ENCODE measurements around the gene ROR2.

Gene ROR2

GRCh38 chr9:91771864-91772263 lies 178.2 kb downstream of the ROR2 start:
- Histone ChIP-seq H3K9ac (no peak overlapping the region), H3K4me2 (no peak overlapping the region), H4K20me1 (no peaks in the 10 kb centered on the region), H3K27me3 (no peaks in the 10 kb centered on the region), H3K9me3 (no peaks in the 10 kb centered on the region), H3K4me3 (no peak overlapping the region), H3K4me1 (no peaks in the 10 kb centered on the region), H3K27ac (no peak overlapping the region), H3K36me3 (no peaks in the 10 kb centered on the region)
- TF ChIP-seq Cebpa-rat (IDR thresholded peaks at IDR 0.05): no peak

GRCh38 chr9:91771027-91771426 lies 179.0 kb downstream of the ROR2 start:
- Histone ChIP-seq H3K9ac (no peak overlapping the region), H3K9me3 (no peaks in the 10 kb centered on the region), H3K4me3 (no peak overlapping the region), H3K4me2 (no peak overlapping the region), H3K27me3 (no peaks in the 10 kb centered on the region), H3K27ac (no peak overlapping the region), H3K4me1 (no peaks in the 10 kb centered on the region), H4K20me1 (no peaks in the 10 kb centered on the region), H3K36me3 (no peaks in the 10 kb centered on the region)
- TF ChIP-seq Cebpa-rat (IDR thresholded peaks at IDR 0.05): no peak

GRCh38 chr9:91770229-91770628 lies 179.8 kb downstream of the ROR2 start:
- H3K27me3 ChIP-seq: no peaks in the 10 kb centered on the region
- TF ChIP-seq Cebpa-rat (IDR thresholded peaks at IDR 0.05): no peak
- H3K9me3 ChIP-seq: peaks cover 5% of the 10 kb centered on the region
- H3K4me1 ChIP-seq: no peaks in the 10 kb centered on the region
- no peaks in the 10 kb centered on the region for H4K20me1 ChIP-seq
- no peak overlapping the region for H3K4me2 ChIP-seq
- no peak overlapping the region for H3K4me3 ChIP-seq
- H3K9ac ChIP-seq: no peak overlapping the region
- H3K36me3 ChIP-seq: no peaks in the 10 kb centered on the region
- H3K27ac ChIP-seq: no peak overlapping the region

GRCh38 chr9:91768977-91769916 lies 180.8 kb downstream of the ROR2 start:
- no peak for TF ChIP-seq Cebpa-rat (IDR thresholded peaks at IDR 0.05)
- Histone ChIP-seq H3K36me3 (no peaks in the 10 kb centered on the region), H3K9ac (no peak overlapping the region), H4K20me1 (no peaks in the 10 kb centered on the region), H3K4me2 (no peak overlapping the region), H3K27ac (no peak overlapping the region), H3K4me1 (no peaks in the 10 kb centered on the region), H3K9me3 (peaks cover 14% of the 10 kb centered on the region), H3K4me3 (no peak overlapping the region), H3K27me3 (no peaks in the 10 kb centered on the region)

- peaks cover 14% of the 10 kb centered on the region for H3K9me3 ChIP-seq
- H3K36me3 ChIP-seq: no peaks in the 10 kb centered on the region
- H3K4me1 ChIP-seq: no peaks in the 10 kb centered on the region
- no peak overlapping the region for H3K27ac ChIP-seq
- H3K4me2 ChIP-seq: no peak overlapping the region
- no peak for TF ChIP-seq Cebpa-rat (IDR thresholded peaks at IDR 0.05)
- H3K4me3 ChIP-seq: no peak overlapping the region
- no peaks in the 10 kb centered on the region for H3K27me3 ChIP-seq
- no peak overlapping the region for H3K9ac ChIP-seq
- H4K20me1 ChIP-seq: no peaks in the 10 kb centered on the region
These were observed 181.5 kb downstream of the ROR2 start for GRCh38 chr9:91768507-91768906.

GRCh38 chr9:91766315-91767069 lies 183.5 kb downstream of the ROR2 start:
- Histone ChIP-seq H3K4me3 (no peak overlapping the region), H3K27me3 (no peaks in the 10 kb centered on the region), H3K36me3 (no peaks in the 10 kb centered on the region), H3K4me1 (no peaks in the 10 kb centered on the region), H3K4me2 (no peak overlapping the region), H3K27ac (no peak overlapping the region), H3K9me3 (peaks cover 14% of the 10 kb centered on the region), H4K20me1 (no peaks in the 10 kb centered on the region), H3K9ac (no peak overlapping the region)
- no peak for TF ChIP-seq Cebpa-rat (IDR thresholded peaks at IDR 0.05)

- TF ChIP-seq Cebpa-rat (IDR thresholded peaks at IDR 0.05): no peak
- H3K27ac ChIP-seq: no peak overlapping the region
- no peaks in the 10 kb centered on the region for H3K4me1 ChIP-seq
- no peaks in the 10 kb centered on the region for H3K36me3 ChIP-seq
- no peak overlapping the region for H3K9ac ChIP-seq
- H3K9me3 ChIP-seq: peaks cover 14% of the 10 kb centered on the region
- no peaks in the 10 kb centered on the region for H3K27me3 ChIP-seq
- no peaks in the 10 kb centered on the region for H4K20me1 ChIP-seq
- no peak overlapping the region for H3K4me3 ChIP-seq
- H3K4me2 ChIP-seq: no peak overlapping the region
These were observed 184.7 kb downstream of the ROR2 start for GRCh38 chr9:91765296-91765695.

- Histone ChIP-seq H3K36me3 (no peaks in the 10 kb centered on the region), H3K27ac (no peak overlapping the region), H3K9me3 (peaks cover 14% of the 10 kb centered on the region), H3K4me1 (no peaks in the 10 kb centered on the region), H3K4me3 (no peak overlapping the region), H3K4me2 (no peak overlapping the region), H3K9ac (no peak overlapping the region), H3K27me3 (no peaks in the 10 kb centered on the region), H4K20me1 (no peaks in the 10 kb centered on the region)
- no peak for TF ChIP-seq Cebpa-rat (IDR thresholded peaks at IDR 0.05)
These were observed 185.4 kb downstream of the ROR2 start for GRCh38 chr9:91764661-91765060.

GRCh38 chr9:91761362-91761761 lies 188.7 kb downstream of the ROR2 start:
- Histone ChIP-seq H4K20me1 (no peaks in the 10 kb centered on the region), H3K4me3 (no peak overlapping the region), H3K27ac (no peak overlapping the region), H3K4me2 (no peak overlapping the region), H3K27me3 (no peaks in the 10 kb centered on the region), H3K9me3 (peaks cover 14% of the 10 kb centered on the region), H3K4me1 (no peaks in the 10 kb centered on the region), H3K36me3 (no peaks in the 10 kb centered on the region), H3K9ac (no peak overlapping the region)
- no peak for TF ChIP-seq Cebpa-rat (IDR thresholded peaks at IDR 0.05)

- Histone ChIP-seq H3K4me1 (no peaks in the 10 kb centered on the region), H3K36me3 (no peaks in the 10 kb centered on the region), H3K27me3 (no peaks in the 10 kb centered on the region), H3K27ac (no peak overlapping the region), H3K4me2 (no peak overlapping the region), H3K9me3 (peaks cover 14% of the 10 kb centered on the region), H3K9ac (no peak overlapping the region), H4K20me1 (no peaks in the 10 kb centered on the region), H3K4me3 (no peak overlapping the region)
- TF ChIP-seq Cebpa-rat (IDR thresholded peaks at IDR 0.05): no peak
These were observed 189.1 kb downstream of the ROR2 start for GRCh38 chr9:91760906-91761305.

All from BLaER1 (cell line).